Right renal cortex interstitium (tissue), 3 donors: Measurements from ENCODE around the gene FOXI1. TPM values are rescaled to one million over a fixed set of nuclear protein-coding genes. Genes with fewer than 3 reads are reported as not detected.
A peak's percentile ranks its signal among the peaks of the same experiment; 100 is the strongest.

Experiments
- DNase-seq, 3 donors: peaks; one replicate each; pipeline ENCODE4 v3.0.0-alpha.2; 2013; ENCODE audit warnings: low read depth in 3 of 3, low spot score in 2 of 3
- polyA plus RNA-seq, 3 donors: library from polyadenylated mRNA; unstranded; fragments of 120-200 nt; gene quantifications; one replicate each; pipeline ENCODE4 v1.2.1, GENCODE V29; 2013; ENCODE audit not compliant: insufficient read length in 3 of 3

FOXI1 gene
- 1 to 10 TPM; 7.0 to 8.1 (median 7.8) TPM for polyA plus RNA-seq

GRCh38 chr5:170105642-170106611 is at the start of gene FOXI1:
Gene FOXI1 (plus strand): TSS chr5:170105897. CDS start chr5:170105958, 61 bp downstream.
- no peak for DNase-seq

- DNase-seq: no peak
Observed at GRCh38 chr5:170056561-170057267, 49.0 kb upstream of the FOXI1 start.

DNA sequence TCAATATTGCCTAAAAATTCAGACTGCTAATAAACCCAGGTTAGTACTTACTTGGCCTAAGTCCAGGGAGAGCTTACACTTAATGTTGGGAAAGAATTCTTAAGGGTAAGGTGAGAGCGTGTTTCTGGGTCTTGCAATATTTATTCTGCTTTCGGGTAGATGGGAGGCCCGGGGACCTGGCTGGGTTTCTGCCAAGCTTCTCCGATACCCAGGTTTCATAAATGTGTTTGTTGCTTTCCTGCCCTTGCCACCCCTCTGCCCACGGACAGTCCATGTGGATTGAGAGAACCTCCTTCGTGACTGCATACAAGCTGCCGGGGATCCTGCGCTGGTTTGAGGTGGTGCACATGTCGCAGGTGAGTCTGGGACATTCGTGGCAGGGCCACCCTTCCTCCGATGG is 48.4 kb upstream of the FOXI1 start:
- DNase-seq: no peak

DNA sequence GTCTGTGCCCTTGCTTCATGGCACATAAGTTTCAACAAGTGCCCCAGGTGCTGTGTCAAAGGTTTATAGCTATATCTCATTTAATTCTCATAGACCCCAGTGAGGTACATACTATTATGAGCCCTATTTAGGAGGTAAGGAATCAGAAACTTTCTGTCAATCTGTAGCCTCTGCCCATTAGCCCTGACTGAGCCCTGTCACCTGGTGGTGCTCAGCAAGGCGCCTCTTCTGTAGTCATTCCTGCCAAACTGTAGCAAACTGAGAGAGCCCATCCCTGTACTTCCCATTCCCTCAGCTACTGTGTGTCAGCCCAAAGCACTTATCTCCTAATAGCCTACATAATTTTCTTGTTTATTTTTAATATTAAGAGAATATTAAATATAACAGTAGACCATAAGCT is 46.5 kb upstream of the FOXI1 start:
- DNase-seq: no peak

- no peak for DNase-seq
Observed at GRCh38 chr5:170067152-170067551, 38.5 kb upstream of the FOXI1 start.

GRCh38 chr5:170067574-170068170 is 38.0 kb upstream of the FOXI1 start:
- no peak for DNase-seq

- DNase-seq: no peak
Observed at GRCh38 chr5:170069512-170069911, 36.2 kb upstream of the FOXI1 start.

- DNase-seq: peak in 2 of 3 donors; percentile 10 to 36
Observed at GRCh38 chr5:170070556-170071412, 34.9 kb upstream of the FOXI1 start.

DNA sequence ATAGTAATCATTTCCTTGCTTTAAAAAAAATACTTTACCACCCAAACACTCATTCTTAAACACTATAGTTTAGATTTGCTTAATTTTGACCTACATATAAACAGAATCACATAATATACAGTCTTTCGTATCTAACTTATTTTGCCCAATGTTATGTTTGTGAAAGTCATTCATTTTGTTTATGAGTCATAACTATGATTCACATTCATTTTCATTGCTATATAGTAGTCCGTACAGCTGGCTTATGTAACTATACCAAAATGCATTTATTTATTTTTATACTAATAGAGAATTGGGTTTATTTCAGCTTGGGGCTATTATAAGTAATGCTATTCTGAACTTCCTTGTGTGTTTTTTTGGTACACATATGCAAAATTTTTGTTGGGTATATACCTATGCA is 33.9 kb upstream of the FOXI1 start:
- no peak for DNase-seq

DNA sequence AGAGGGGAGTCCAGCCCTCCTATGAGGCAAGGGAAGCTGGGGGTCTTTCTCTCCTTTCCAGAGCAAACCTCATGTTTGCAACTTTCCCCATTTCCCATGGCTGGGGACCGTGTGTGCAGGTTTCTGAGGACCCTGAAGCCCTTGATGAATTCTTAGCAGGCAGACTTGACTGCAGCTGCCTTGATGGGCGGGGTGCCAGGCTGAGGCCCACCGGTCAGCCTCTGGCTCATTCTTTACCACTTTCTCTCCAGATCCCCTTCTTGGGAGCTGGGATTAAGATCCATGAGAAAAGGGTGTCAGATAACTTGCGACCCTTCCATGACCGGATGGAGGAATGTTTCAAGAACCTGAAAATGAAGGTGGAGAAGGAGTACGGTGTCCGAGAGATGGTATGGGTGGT is 30.0 kb upstream of the FOXI1 start:
- no peak for DNase-seq

- no peak for DNase-seq
Observed at GRCh38 chr5:170076211-170076610, 29.5 kb upstream of the FOXI1 start.

DNA sequence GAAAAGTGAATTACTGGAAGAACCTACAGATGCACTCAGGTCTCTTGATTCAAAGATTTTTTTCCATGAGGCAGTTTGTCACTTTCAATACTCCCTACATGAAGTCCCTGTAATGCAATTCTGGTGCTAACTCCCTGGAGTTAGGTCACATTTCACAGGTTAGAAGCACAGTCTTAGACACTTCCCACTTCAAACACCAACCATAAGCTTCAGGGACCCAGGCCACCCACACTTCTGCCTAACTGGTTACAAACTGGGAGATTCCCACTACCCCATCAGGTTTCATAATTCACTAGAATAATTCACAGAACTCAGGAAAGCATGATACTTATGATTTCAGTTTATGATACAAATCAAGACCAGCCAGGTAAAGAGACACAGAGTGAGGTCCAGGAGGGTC is 29.0 kb upstream of the FOXI1 start:
- no peak for DNase-seq

DNA sequence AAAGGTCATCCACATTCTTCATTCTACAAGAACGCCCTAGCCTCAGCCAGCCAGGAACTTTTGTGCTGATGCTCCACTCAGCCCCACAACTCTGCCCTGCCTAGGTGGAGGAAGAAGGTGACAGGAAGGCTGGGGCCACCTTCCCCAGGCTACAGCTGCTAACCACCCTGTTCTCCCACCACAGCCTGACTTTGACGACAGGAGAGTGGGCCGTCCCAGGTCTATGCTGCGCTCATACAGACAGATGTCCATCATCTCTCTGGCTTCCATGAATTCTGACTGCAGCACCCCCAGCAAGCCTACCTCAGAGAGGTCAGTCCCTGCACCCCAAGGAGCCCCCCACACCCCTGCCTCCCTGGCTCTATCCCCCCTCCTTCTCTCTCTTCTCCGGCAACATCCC is 28.2 kb upstream of the FOXI1 start:
- DNase-seq: no peak

GRCh38 chr5:170078458-170078857 is 27.2 kb upstream of the FOXI1 start:
- DNase-seq: no peak

- no peak for DNase-seq
Observed at GRCh38 chr5:170078931-170079330, 26.8 kb upstream of the FOXI1 start.

DNA sequence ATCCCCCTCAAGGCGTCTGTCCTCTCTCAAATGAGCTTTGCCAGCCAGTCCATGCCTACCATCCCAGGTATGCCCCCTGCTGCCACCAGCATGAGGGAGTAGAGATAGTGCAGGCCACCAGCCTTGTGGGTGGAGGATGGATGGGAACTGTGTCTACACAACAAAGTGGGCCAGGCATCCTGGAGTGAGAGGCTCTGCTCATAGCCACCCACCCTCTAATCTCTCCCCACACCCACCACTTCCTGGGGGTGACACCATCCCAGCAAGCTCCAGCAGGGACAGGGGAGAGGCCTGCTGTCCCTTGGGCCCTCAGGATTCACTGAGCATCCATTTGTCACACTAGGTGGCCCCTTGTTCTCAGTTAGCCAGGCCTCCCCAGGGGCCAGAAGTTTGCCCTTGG is 25.5 kb upstream of the FOXI1 start:
- no peak for DNase-seq

DNA sequence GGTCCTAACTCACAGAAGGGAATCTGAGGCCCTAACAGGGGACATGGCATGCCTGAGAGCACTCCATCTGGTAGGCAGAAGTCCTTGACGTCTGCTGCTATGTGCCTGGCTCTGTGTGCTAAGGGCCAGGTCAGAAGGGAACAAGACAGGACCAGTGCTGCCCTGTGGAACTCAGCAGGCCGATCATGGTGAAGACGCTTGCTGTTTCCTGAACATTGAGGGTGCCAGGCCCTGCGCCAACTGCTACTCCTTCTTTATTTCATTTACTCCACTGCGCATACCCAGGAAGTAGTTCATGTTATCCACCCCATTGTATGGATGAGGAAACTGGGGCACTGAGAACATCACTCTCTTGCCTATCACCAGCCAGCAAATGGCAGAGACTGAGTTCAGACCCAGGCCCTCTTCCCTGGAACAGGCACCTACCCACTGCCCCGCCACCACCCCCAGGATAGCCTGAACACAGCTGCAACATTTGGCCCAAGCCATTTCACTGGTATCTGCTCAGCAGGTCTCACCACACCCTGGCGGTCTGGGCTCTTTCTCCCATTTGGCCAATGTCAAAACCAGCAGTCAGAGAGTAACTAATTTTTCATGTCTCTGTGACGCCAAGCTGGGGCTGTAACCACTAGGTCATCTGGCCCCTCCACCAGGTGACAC is 24.8 kb upstream of the FOXI1 start:
- DNase-seq: no peak

DNA sequence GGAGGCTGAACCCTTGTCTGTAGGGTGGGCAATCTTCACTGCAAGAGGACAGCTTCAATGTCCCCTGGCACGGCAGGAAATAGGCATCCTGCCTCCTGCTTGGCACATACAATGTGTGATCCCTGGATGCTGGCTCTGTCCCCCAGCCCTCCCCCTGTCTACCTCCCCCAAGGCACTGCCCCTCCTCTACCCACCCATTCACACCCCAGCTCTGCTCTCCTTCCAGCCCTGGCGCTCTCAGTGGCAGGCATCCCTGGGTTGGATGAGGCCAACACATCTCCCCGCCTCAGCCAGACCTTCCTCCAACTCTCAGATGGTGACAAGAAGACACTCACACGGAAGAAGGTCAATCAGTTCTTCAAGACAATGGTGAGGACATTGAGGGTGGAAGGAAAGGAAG is 24.1 kb upstream of the FOXI1 start:
- DNase-seq: no peak

DNA sequence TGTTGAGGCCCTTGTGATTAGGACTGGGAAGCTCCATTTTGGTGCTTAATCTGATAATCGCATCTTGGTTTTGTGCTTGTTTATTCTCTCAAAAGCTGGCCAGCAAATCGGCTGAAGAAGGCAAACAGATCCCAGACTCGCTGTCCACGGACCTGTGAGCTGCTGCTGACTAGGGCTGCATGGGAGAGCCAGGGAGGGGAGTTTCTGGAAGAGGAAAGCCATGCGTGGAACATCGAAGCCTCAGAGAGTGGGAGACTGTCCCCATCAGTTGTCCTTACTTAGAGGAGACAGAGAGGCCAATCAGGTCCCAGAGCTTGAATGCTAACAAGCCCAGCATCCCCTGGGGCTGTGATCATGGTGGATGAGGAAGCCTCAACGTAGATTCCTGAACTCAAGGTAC is 23.0 kb upstream of the FOXI1 start:
- DNase-seq: no peak
